HG02623 (cell line): ENCODE results near the gene NCL.
"Not testable (repeated sequence)": the region's sequence is repeated elsewhere in the genome, so short reads cannot be mapped to it uniquely, and the experiment has no call there.

Experiments
- ATAC-seq: cut with Tn5 transposase; IDR thresholded peaks from one replicate; pipeline ENCODE4 v1.9.1; 2021; ENCODE audit warnings: moderate library complexity; ENCODE audit not compliant: unreplicated experiment

The NCL gene

GRCh38 chr2:231467613-231468530 lies 3.6 kb upstream of the NCL start:
- no peak for ATAC-seq

GRCh38 chr2:231467016-231467545 lies 2.8 kb upstream of the NCL start:
- ATAC-seq: no peak

GRCh38 chr2:231464576-231465540 lies 574 bp upstream of the NCL start:
- peak; percentile 22 for ATAC-seq

- no peak for ATAC-seq
These were observed 1.4 kb downstream of the NCL start for GRCh38 chr2:231462729-231463465.

GRCh38 chr2:231461516-231461971 lies 2.7 kb downstream of the NCL start:
- no peak for ATAC-seq

- ATAC-seq: not testable (repeated sequence)
These were observed 3.4 kb downstream of the NCL start for GRCh38 chr2:231460841-231461240.

GRCh38 chr2:231460073-231460835 lies 4.0 kb downstream of the NCL start:
- ATAC-seq: no peak

GRCh38 chr2:231458368-231458767 lies 5.9 kb downstream of the NCL start:
- ATAC-seq: no peak

- ATAC-seq: no peak
These were observed 7.2 kb downstream of the NCL start for GRCh38 chr2:231457101-231457500.

GRCh38 chr2:231456295-231457004 lies 7.8 kb downstream of the NCL start:
- ATAC-seq: no peak

GRCh38 chr2:231455890-231456289 lies 8.4 kb downstream of the NCL start:
- ATAC-seq: no peak

- no peak for ATAC-seq
These were observed 9.1 kb downstream of the NCL start for GRCh38 chr2:231455222-231455621.

- no peak for ATAC-seq
These were observed 9.9 kb downstream of the NCL start for GRCh38 chr2:231454361-231454791.

GRCh38 chr2:231452799-231453508 lies 11.3 kb downstream of the NCL start:
- ATAC-seq: no peak

GRCh38 chr2:231450548-231450989 lies 13.7 kb downstream of the NCL start:
- no peak for ATAC-seq

GRCh38 chr2:231449503-231450054 lies 14.7 kb downstream of the NCL start:
- no peak for ATAC-seq

GRCh38 chr2:231436957-231437356 lies 27.3 kb downstream of the NCL start:
- no peak for ATAC-seq

- no peak for ATAC-seq
These were observed 30.3 kb downstream of the NCL start for GRCh38 chr2:231433990-231434389.
